Hindlimb muscle (tissue), 1 donor: ENCODE results near the gene FSIP1. TPM values are rescaled to one million over a fixed set of nuclear protein-coding genes. Genes with fewer than 3 reads are reported as not detected.

Source experiments
- DNase-seq: peaks from one replicate; pipeline ENCODE4 v3.0.0-alpha.2; 2013
- polyA plus RNA-seq: library from polyadenylated mRNA; unstranded; fragments of 120-200 nt; gene quantifications from one replicate; pipeline ENCODE4 v1.2.1, GENCODE V29; 2013; ENCODE audit not compliant: insufficient read length

Gene FSIP1
- polyA plus RNA-seq, 1 donor, result 0.94 TPM

DNA sequence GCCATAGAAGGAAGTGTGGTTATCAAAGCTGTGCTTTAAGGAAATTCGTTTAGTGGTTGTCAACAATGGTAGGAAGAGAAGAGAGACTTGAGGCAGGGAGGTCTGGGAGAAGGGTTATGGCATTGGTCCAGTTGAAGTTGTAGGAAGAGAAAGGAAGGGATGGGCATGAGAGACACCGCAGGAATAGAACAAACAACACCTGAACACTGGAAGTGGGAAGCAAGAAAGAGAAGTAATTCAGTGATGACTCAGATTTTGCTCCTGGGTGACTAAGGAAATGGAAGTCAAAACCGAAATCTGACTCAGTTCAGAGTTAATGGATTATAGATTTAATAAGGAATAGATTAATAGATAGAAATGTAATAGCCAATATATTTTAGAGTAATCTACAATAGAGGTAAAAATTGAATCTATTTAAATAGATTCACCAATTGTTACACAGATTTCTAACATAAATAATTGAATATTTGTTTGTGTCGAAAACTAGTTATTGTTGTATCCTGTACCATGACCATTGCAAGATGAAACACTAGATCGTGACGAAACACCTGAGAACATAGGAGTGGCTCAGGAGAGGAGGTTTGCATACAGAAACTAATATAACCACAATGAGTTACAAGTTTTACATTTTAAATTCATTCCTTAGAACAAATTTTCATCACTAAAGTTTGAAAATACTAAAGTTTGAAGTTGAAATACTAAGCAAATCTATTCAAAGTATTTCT is 165.7 kb downstream of the FSIP1 start:
- DNase-seq, result no peak

DNA sequence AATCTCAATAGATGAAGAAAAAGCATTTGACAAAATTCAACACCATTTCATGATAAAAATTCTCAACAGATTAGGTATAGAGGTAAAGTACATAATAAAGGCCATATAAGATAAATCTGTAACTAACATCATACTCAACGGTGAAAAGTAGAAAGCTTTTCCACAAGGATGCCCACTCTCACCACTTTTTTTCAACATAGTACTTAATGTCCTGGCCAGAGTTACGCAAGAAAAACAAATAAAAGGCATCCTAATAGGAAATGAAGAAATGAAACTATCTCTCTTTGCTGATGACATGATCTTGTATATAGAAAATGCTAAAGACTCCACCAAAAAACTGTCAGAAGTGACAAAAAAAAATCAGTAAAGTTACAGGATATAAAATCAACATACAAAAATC is 168.8 kb downstream of the FSIP1 start:
- DNase-seq, result no peak

DNA sequence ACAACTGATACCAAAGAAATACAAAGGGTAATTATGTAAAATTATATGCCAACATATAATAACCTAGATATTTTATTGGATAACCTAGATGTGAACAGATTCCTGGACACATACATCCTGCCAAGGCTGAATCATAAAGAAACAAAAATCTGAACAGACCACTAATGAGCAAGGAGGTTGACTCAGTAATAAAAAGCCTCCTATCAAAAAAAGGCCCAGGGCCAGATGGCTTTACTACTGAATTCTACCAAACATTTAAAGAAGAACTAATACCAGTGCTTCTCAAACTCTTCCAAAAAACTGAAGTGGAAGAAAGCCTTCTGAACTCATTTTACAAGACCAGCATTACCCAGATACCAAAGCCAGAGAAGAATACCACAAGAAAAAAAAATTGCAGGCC is 169.4 kb downstream of the FSIP1 start:
- no peak for DNase-seq

DNA sequence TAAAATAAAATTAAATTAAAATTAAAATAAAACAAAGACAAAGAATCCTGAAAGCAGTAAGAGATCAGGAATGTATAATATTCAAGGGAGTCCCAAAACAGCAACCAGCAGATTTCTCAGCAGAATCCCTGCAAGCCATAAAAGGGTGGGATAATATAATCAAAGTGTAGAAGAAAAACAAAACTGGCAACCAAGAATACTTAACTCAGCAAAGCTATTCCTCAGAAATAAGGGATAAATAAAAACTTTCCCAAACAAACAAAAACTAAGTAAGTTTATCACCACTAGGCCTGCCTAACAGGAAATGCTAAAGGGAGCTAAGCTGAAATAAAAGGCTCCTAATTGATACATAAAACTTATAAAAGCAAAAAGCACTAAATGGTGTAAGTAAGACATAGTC is 172.0 kb downstream of the FSIP1 start:
- DNase-seq, result no peak

DNA sequence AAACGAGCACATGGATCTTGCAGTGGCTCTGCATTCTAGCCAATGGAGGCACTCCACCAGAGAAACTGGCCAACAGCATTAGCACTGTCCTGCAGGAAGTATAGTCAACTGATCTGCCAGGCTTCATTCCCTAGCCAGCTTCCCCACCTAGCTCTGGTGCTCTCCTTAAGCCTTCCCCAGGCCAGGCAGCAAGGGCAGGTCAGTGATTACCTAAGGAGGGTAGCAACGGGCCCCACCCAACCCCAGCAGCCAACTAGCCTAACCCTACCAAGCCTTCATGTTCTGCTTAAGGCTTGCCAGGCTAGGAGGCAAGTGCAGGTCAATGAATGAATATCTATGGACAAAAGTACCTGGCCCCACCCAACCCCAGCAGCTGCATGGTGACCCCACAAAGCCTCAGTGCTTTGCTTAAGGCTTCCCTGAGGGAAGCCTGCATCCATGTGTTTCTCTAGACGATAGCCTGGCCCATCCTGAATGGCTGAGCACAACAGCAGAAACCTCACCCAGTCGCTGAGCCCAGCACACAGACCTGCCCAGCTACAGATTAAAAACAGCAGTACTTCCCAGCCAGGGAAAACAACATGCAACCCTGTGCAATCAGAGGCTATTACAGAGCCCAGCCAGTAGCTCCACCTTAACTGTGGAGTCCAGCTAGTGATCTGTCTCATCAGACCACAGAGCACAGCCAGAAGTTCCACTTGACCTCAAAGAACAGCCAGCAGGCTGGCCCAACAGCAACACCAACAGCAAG is 173.3 kb downstream of the FSIP1 start:
- DNase-seq, result no peak

DNA sequence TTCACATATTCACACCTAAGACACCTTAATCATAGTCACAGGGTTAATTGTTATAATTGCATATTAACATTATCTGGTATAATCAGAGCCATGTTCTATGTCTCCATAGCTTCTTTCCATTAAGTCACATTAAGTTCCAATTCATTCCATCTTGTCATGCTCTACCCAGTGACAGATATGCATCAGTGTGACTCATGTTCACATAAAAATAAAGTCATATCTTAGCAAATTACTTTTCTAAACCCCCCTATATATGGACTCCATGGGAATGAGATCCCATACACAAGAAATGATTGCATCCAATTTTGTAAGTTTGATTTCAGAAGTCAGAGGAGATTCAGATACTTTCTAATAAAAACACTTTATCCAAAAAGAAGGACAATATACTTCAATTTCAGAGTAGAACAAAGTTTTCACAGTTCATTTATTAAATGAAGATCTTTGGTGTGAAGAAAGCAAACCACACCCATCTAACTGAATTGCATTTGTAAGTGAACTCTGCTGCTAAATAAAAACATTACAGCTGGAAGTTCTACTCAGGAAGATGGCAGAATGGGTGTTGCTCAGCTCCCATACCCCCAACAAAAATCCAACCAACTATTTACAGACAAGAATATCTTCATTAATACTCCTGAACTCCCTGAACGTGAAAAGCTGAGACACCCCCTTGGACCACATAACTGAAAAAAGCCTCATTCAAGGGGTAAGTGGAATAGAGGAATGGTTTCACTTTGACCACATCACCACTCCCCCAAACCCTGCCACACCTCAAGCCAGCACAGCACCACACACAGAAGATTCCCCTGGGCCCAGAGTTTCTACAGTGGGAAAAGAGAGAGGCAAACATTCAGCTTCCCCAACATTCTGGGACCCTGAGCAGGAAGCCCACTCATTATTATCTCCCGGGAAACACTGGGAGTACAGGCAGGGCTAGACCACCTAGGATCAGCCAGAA is 174.2 kb downstream of the FSIP1 start:
- no peak for DNase-seq

DNA sequence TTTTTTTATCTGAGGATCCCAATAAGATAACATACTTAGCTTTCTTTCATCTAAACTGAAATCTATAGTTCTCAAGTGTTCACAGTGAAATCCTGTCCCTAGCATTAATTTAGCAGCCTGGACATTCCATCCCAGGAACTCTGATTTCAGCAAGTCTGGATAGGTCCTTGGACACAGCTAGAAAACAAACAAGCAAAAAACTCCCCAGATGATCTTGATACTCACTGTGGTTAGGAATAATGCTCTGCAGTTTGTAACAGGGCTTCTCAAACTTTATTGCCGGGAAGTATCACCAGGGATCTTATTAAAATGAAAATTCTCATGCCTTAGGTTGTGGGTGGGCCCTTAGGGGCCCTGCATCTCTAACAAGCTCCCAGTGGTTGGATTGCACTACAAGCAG is 177.5 kb downstream of the FSIP1 start:
- DNase-seq, result no peak

DNA sequence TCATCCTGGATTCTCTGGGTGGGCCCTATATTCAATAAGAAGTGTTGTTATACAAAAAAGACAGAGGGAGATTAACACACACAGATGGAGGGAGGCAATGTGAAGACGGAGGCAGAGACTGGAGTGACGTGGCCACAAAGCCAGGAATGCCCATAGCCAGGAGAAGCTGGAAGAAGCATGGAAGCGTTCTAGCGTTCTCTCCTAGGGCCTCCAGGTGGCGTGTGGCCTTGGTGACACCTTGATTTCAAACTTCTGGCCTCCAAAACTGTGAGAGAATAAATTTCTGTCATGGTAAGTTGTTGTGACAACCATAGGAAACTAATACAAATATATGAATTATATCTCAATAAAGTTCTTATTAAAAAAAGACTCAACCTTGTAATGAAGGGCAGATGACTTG is 180.5 kb downstream of the FSIP1 start:
- DNase-seq, result no peak

DNA sequence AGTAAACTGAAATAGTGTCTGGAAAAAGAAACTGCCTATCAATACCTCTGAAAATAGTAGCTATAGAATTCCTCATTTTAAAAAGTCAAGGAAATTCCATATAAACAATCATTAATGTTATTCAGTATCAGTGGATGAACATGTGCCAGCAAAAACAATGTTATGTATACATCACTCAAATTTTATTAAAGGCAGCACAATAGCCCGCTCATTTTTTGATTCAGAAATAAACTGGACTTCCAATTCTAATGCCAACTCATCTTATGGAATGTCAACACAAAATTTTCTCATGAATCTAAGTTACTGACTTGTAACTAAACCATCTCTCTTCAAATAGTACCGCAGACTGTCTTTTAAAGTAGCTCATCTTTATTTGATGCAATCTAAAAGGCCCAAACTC is 182.8 kb downstream of the FSIP1 start:
- DNase-seq, result no peak

DNA sequence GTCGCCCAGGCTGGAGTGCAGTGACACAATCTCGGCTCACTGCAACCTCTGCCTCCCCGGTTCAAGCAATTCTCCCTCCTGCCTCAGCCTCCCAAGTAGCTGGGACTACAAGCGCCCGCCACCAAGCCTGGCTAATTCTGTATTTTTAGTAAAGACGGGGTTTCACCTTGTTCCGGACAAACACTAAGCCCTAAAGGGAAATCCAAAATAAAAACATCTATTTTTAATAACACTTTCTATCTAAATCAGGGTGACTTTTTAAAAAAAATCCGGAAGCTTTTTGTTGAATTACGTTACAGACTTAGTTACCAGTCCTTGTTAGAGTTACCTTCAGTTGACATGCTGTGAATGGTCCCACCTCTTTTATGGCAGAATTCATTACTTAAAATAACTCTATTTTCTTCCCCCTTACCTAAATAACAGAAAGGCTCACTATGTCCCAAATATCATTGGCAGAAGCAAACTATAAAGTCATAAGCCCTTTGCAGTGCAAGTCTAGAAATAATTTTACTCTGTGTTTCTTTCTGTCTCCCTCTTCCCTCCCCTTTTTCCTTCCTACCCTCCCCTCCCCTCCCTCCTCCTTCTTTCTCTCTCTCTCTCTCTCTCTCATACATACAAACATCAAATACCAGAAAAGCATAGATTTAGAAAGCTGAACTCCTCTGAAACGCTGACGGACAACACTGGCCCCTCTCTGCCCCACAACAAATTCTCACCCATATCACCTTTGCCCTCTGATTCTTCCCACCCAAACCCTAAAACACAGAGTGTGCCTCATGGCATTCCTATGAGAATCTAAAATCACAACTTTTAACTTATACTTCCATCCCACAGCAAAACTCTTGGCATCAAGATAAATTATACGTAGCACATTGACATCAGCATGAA is 183.4 kb downstream of the FSIP1 start:
- no peak for DNase-seq

DNA sequence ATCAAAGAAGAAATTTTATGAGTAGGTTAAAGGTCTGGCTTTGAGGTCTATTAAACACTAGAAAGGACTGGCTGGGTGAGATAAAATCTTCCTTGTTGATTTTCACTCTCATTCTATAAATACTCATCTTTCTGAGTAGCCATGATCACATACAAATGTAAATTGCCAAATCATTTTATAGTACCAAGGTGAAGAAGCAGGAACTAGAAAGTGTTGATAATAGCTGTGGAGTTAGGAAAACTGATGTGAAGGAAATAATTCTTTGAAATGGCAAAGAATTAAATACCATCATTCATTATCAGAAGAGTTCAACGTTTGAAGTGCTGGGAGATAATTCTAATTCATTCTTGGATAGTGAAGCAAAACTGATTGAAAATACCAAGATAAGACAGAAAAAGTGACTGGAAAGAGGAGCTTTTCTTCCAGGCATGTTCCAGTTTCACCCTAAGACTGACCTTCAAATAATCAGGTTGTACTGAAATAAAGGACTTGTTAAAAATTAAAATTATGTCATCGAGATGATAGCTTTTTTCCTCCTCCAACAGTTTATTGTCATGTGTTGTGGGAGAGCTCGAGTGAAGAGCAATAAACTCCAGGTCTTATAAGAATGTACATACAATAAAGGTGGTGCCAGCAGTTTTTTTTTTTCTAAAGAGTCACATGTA is 184.3 kb downstream of the FSIP1 start:
- no peak for DNase-seq

DNA sequence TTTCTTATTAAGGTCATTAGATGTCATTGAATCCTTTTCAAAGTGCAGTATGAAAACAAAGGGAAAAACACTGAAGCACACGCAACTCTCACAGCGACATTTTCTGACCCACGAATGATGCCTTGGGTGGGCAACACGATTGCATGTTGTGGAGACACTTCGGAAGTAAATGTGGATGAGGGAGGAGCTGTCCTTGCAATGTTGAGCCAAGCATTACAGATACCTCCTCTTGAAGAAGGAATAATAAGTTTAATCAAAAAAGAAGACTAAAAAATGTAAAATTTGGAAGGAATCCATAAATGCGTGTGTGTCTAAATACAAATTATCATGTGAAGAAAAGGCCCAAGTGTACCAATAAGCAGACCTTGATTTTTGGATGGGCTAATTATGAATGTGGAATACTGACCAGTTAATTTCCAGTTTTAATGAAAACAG is 184.9 kb downstream of the FSIP1 start:
- DNase-seq, result no peak

DNA sequence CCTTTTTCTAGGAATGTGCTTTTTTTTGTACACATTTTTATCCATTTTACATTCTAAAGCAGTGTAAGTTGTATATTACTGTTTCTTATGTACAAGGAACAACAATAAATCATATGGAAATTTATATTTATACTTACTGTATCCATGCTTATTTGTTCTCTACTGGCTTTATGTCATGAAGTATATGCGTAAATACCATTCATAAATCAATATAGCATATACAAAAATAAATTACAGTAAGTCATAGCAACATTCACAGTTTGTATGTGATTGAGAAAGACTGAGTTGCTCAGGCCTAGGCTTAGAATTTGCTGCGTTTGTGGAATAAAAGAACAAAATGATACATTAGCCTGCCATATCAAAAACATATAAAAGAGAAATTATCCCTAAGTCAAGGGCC is 185.3 kb downstream of the FSIP1 start:
- no peak for DNase-seq

DNA sequence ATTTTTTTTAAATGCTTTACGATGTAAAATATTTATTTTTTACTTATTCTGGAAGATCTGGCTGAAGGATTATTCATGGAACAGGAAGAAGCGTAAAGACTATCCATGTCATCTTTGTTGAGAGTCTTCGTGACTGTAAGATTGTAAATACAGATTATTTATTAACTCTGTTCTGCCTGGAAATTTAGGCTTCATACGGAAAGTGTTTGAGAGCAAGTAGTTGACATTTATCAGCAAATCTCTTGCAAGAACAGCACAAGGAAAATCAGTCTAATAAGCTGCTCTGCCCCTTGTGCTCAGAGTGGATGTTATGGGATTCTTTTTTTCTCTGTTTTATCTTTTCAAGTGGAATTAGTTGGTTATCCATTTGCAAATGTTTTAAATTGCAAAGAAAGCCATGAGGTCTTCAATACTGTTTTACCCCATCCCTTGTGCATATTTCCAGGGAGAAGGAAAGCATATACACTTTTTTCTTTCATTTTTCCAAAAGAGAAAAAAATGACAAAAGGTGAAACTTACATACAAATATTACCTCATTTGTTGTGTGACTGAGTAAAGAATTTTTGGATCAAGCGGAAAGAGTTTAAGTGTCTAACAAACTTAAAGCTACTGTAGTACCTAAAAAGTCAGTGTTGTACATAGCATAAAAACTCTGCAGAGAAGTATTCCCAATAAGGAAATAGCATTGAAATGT is 186.1 kb downstream of the FSIP1 start:
- DNase-seq, result no peak

DNA sequence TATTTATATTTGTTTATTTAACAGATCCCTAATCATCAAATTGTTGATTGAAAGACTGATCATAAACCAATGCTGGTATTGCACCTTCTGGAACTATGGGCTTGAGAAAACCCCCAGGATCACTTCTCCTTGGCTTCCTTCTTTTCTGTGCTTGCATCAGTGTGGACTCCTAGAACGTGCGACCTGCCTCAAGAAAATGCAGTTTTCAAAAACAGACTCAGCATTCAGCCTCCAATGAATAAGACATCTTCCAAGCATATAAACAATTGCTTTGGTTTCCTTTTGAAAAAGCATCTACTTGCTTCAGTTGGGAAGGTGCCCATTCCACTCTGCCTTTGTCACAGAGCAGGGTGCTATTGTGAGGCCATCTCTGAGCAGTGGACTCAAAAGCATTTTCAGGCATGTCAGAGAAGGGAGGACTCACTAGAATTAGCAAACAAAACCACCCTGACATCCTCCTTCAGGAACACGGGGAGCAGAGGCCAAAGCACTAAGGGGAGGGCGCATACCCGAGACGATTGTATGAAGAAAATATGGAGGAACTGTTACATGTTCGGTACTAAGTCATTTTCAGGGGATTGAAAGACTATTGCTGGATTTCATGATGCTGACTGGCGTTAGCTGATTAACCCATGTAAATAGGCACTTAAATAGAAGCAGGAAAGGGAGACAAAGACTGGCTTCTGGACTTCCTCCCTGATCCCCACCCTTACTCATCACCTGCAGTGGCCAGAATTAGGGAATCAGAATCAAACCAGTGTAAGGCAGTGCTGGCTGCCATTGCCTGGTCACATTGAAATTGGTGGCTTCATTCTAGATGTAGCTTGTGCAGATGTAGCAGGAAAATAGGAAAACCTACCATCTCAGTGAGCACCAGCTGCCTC is 187.1 kb downstream of the FSIP1 start:
- no peak for DNase-seq

DNA sequence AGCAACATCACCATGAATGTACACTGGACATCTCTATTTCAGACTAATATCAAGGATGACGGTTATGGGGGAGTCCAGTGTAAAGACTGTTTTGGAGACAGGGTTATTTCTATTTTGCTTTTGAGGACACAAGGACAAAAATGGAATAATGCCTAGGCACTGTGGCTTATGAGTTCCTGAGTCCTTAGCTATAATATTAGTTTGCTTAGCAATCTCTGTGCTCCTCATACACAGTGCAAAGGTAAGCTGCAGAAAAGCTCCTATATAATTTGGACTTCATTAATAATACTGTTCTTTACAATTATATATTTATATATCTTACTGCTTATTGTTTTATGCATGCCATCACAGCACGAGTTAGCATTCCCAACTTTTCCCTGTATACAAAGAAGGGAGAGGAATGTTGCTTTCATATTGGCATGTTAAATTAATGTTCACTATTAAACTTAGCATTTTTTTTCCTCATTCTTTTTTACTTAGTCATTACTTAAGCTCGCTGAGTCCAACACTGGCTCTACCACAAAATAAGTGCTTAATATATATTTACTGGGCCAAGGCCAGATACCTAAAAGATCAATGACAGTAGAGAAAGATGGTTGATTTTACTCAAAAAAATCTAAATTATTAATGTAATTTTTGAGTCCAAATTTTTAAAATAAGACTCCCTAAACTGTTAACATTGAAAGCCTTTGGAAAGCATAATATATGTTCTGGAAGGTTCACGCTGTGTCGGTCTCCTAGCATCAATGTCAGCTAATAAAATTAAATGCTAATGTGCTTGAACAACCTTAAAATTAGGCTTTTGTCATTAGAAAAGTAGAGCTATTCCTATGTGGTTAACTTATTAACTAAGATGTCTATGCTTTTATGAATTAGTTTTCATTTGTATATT is 187.9 kb downstream of the FSIP1 start:
- no peak for DNase-seq

DNA sequence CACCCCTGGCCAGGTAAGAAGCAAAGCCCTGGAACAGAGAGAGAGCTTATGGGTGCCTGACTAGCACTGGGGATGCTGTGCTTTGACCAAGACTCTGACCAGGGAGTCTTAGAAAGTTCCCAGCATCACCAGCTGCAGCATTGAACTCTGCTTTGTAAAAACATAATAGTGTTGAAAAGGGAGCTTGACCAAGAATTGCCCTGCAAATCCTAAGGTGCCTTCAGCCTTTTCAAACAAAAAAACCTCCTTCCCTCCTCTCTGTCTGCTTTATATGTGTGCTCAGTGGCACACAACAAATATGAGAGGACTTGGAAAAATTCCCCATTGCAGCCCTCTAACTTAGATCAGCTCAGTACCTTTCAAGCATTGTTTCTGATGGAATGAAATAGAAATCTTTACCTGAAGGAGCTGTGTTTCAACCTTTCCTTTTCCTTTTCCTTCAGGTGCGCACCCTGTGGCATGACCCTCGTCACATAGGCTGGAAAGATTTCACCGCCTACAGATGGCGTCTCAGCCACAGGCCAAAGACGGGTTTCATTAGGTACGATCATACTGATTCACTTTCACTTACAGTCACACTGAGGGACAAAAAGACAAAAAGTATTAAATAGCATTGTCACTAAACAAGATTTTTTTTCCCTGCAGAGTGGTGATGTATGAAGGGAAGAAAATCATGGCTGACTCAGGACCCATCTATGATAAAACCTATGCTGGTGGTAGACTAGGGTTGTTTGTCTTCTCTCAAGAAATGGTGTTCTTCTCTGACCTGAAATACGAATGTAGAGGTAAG is 188.8 kb downstream of the FSIP1 start:
- DNase-seq, result no peak
